HG03139 (cell line): ENCODE measurements around the gene FGFR1OP2.
"Not testable (repeated sequence)": the region's sequence is repeated elsewhere in the genome, so short reads cannot be mapped to it uniquely, and the experiment has no call there.

Experiments used
- ATAC-seq: cut with Tn5 transposase; IDR thresholded peaks from one replicate; pipeline ENCODE4 v1.9.1; 2021; ENCODE audit not compliant: unreplicated experiment

The FGFR1OP2 gene

GRCh38 chr12:26937863-26938700 is at the start of gene FGFR1OP2, which contains the start of gene INTS13:
Gene FGFR1OP2, plus strand, starts transcription at chr12:26938470. Its CDS starts 15,689 bp downstream, at chr12:26954159.
Gene INTS13, minus strand, starts transcription at chr12:26937981. Its CDS starts 1,178 bp downstream, at chr12:26936803.
- peak; percentile 78 for ATAC-seq

- no peak for ATAC-seq
Observed at GRCh38 chr12:26890784-26891183, 47.5 kb upstream of the FGFR1OP2 start.

- no peak for ATAC-seq
Observed at GRCh38 chr12:26891704-26892103, 46.6 kb upstream of the FGFR1OP2 start.

- ATAC-seq, result no peak
Observed at GRCh38 chr12:26895672-26896071, 42.6 kb upstream of the FGFR1OP2 start.

GRCh38 chr12:26896913-26897312 is 41.4 kb upstream of the FGFR1OP2 start:
- no peak for ATAC-seq

GRCh38 chr12:26903396-26903795 is 34.9 kb upstream of the FGFR1OP2 start:
- not testable (repeated sequence) for ATAC-seq

GRCh38 chr12:26906024-26906423 is 32.2 kb upstream of the FGFR1OP2 start:
- no peak for ATAC-seq

GRCh38 chr12:26906704-26907103 is 31.6 kb upstream of the FGFR1OP2 start:
- no peak for ATAC-seq

- ATAC-seq, result no peak
Observed at GRCh38 chr12:26918321-26919215, 19.7 kb upstream of the FGFR1OP2 start.

GRCh38 chr12:26919216-26919555 is 19.1 kb upstream of the FGFR1OP2 start:
- no peak for ATAC-seq

- no peak for ATAC-seq
Observed at GRCh38 chr12:26921886-26922285, 16.4 kb upstream of the FGFR1OP2 start.

- no peak for ATAC-seq
Observed at GRCh38 chr12:26928661-26929060, 9.6 kb upstream of the FGFR1OP2 start.

- no peak for ATAC-seq
Observed at GRCh38 chr12:26929590-26929989, 8.7 kb upstream of the FGFR1OP2 start.

- ATAC-seq, result no peak
Observed at GRCh38 chr12:26935636-26936378, 2.5 kb upstream of the FGFR1OP2 start.

- ATAC-seq, result no peak
Observed at GRCh38 chr12:26936559-26937442, 1.5 kb upstream of the FGFR1OP2 start.

GRCh38 chr12:26937443-26937862 is 817 bp upstream of the FGFR1OP2 start:
- no peak for ATAC-seq

- ATAC-seq, result peak; percentile 3
Observed at GRCh38 chr12:26938701-26939062, 412 bp downstream of the FGFR1OP2 start.

- no peak for ATAC-seq
Observed at GRCh38 chr12:26939192-26939832, 1.0 kb downstream of the FGFR1OP2 start.

GRCh38 chr12:26939953-26940352 is 1.7 kb downstream of the FGFR1OP2 start:
- ATAC-seq, result no peak
